Measurements from ENCODE around the gene LAMA5.

DNA sequence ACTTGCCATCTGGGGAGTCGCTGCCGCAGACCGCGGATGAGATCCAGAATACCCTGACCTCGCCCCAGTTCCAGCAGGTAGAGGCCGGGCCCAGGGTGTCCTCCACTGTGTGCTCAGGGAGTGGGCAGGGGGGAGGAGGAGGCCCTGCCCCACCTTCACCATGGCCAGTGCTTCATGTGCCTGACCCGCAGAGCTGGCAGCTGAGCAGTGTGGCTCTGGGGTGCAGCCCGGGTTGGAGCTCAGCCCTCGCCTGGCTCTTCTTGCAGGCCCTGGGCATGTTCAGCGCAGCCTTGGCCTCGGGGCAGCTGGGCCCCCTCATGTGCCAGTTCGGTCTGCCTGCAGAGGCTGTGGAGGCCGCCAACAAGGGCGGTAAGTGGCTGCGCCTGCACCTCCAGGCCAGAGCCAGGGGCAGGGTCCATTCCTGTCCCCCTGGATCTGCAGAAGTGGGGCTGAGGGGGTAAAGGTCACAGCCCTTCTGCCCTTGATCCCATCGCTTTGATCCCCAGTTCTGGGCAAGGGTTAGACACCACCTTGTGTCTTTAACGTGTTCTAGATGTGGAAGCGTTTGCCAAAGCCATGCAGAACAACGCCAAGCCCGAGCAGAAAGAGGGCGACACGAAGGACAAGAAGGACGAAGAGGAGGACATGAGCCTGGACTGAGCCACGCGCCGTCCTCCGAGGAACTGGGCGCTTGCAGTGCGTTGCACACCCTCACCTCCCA is 58.9 kb downstream of the LAMA5 start:
- TF ChIP-seq POLR2A (IDR thresholded peaks at IDR 0.05): no peak
- TF ChIP-seq, protein P1, sequence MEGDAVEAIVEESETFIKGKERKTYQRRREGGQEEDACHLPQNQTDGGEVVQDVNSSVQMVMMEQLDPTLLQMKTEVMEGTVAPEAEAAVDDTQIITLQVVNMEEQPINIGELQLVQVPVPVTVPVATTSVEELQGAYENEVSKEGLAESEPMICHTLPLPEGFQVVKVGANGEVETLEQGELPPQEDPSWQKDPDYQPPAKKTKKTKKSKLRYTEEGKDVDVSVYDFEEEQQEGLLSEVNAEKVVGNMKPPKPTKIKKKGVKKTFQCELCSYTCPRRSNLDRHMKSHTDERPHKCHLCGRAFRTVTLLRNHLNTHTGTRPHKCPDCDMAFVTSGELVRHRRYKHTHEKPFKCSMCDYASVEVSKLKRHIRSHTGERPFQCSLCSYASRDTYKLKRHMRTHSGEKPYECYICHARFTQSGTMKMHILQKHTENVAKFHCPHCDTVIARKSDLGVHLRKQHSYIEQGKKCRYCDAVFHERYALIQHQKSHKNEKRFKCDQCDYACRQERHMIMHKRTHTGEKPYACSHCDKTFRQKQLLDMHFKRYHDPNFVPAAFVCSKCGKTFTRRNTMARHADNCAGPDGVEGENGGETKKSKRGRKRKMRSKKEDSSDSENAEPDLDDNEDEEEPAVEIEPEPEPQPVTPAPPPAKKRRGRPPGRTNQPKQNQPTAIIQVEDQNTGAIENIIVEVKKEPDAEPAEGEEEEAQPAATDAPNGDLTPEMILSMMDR (IDR thresholded peaks at IDR 0.05): no peak

Data from lower leg skin (tissue), 3 donors.